ENCODE measurements around the gene PCSK6.

DNA sequence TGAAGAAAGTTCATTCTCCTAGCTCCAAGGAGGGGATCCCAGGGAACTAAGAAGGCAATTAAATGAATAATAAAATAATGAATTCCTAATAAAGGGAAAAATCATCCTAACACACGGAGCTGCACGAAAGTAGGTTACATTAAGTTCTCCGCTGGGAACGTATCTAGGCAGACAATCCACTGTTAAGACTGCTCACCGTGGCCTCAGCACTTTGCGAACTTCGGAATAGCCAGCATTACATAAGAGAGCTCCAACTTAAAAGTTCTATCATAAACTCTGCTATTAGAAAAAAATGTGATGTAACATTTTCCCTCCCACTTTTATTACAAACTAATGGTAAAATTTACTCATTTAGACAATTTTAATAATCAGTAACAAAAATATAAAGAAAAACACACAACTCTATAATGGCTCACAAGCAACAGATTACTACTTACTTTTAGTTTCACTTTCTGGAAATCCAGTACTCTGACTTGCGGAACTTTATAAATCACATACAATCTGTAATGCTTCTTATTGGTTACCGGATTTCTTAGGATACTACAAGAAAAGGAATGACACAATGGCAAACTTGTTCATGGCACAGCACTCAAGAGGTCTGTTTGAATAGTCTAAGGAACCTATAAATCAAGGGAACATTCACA lies 202.9 kb downstream of the PCSK6 start:
- TF ChIP-seq, protein P1, sequence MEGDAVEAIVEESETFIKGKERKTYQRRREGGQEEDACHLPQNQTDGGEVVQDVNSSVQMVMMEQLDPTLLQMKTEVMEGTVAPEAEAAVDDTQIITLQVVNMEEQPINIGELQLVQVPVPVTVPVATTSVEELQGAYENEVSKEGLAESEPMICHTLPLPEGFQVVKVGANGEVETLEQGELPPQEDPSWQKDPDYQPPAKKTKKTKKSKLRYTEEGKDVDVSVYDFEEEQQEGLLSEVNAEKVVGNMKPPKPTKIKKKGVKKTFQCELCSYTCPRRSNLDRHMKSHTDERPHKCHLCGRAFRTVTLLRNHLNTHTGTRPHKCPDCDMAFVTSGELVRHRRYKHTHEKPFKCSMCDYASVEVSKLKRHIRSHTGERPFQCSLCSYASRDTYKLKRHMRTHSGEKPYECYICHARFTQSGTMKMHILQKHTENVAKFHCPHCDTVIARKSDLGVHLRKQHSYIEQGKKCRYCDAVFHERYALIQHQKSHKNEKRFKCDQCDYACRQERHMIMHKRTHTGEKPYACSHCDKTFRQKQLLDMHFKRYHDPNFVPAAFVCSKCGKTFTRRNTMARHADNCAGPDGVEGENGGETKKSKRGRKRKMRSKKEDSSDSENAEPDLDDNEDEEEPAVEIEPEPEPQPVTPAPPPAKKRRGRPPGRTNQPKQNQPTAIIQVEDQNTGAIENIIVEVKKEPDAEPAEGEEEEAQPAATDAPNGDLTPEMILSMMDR (conservative IDR thresholded peaks at IDR 0.05; ENCODE audit: low read length): no peak
- no peak for TF ChIP-seq EZH2phosphoT487 (IDR thresholded peaks at IDR 0.05; ENCODE audit: borderline replicate concordance)
